Right lobe of liver (tissue), 6 donors: ENCODE measurements around the gene POPDC2. TPM values are rescaled to one million over a fixed set of nuclear protein-coding genes. Genes with fewer than 3 reads are reported as not detected.

Experiments used
- ATAC-seq, 4 donors: fragments of 200-7000 bp; cut with Tn5 transposase; one replicate each; pipeline ENCODE4 v1.9.1; 2020; ENCODE audit warnings: mild to moderate bottlenecking in 4 of 4, moderate library complexity in 4 of 4
- DNase-seq, 3 donors: peaks; one replicate each; pipeline ENCODE4 v3.0.0-alpha.2; 2020
- H3K27ac ChIP-seq, 3 donors: fragments of 200-600 bp; one replicate each; pipeline ENCODE4 v1.8.0; 2022
- H3K27me3 ChIP-seq, 2 donors: fragments of 200-600 bp; one replicate each; pipeline ENCODE4 v1.8.0; 2022
- H3K36me3 ChIP-seq, 4 donors: fragments of 200-600 bp; sonication (generic) in 1 of 4; one replicate each; pipeline versions ENCODE4 v1.5.1 to v1.8.0; 2017 to 2022; ENCODE audit warnings: control low read depth in 1 of 4
- H3K4me1 ChIP-seq, 4 donors: fragments of 200-600 bp; sonication (generic) in 1 of 4; one replicate each; pipeline versions ENCODE4 v1.5.1 to v1.8.0; 2017 to 2022; ENCODE audit warnings: control low read depth in 1 of 4
- H3K4me3 ChIP-seq, 3 donors: fragments of 200-600 bp; one replicate each; pipeline ENCODE4 v1.8.0; 2022
- H3K9me3 ChIP-seq, 4 donors: fragments of 200-600 bp; sonication (generic) in 1 of 4; one replicate each; pipeline versions ENCODE4 v1.5.1 to v1.8.0; 2017 to 2022; ENCODE audit warnings: control low read depth in 1 of 4
- POLR2A ChIP-seq: fragments of 450-650 bp; IDR thresholded peaks from one replicate; pipeline ENCODE4 v1.6.1; 2017; ENCODE audit warnings: antibody characterized with exemption, mild to moderate bottlenecking
- WGBS: methylation state at CpG from one replicate; pipeline ENCODE4 v1.1.6; 2018; ENCODE audit warnings: low coverage, low lambda C conversion rate; ENCODE audit not compliant: insufficient coverage; ENCODE audit errors: missing lambda C conversion rate; 5-methylcytosine and 5-hydroxymethylcytosine counted together
- intact Hi-C, 2 donors: fragments of 100-400 bp; cut with DNase I; formaldehyde crosslinking; loops; one replicate each; pipeline versions ENCODE4 v1.11.2 to v1.14.1; 2022
- total RNA-seq, 6 experiments: library from RNA; depleted of rRNA in 2 of 6; stranded (reverse); fragments of >200 nt in 2 of 6; fragmentation: NEBNext Ultra II Directional in 3 of 6; extraction: Animal tissue kit (Norgen Biotek cat#: 25700) in 3 of 6; gene quantifications; one replicate each; pipeline versions ENCODE4 v1.1.0 to v1.2.4, GENCODE V29; 2016 to 2023
- TF ChIP-seq, protein P1 (sequence below), 4 donors: fragments of 200-600 bp in 3 of 4; fragments of 450-650 bp in 1 of 4; IDR thresholded peaks; one replicate each; pipeline versions ENCODE4 v1.5.1 to v1.8.0; 2016 to 2022; ENCODE audit warnings: antibody characterized with exemption in 4 of 4, mild to moderate bottlenecking in 2 of 4
- donor health status: DM: no; HTN: yes; CAD: no.
- donor health status: DM: no; HTN: no; CAD: no.
- donor health status: DM: no; HTN: no; CAD: no.
- donor health status: DM: no; HTN: yes; CAD: no.
- donor health status: DM: no; HTN: yes; CAD: no.

Gene POPDC2
- total RNA-seq, 6 experiments from 2014 or later, result 0.43 to 0.92 (median 0.68) TPM

DNA sequence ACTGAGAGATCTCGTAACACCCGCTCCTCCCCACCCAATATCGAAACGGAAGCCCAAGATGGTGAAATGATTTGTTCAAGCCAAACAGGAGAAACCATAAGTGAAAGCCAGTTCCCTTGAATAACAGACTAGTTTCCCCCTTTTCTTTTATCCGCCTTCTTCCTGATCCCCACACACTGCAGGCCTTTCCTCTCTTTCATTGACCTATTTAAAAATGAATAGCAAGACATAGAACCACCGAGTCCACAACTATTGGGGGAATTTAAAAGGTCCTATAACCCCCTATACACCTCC, 17.2 kb upstream of the POPDC2 start:
- peaks cover 0 to 23% (median 5%) of the 10 kb centered on the region in 4 donors for H3K36me3 ChIP-seq
- no peak for DNase-seq
- H3K4me1 ChIP-seq, result peaks cover 0 to 10% (median 4%) of the 10 kb centered on the region in 4 donors
- H3K4me3 ChIP-seq, result peak overlapping the region; percentile 76 to 81 (median 81)
- 5% methylated on average over 6 of the region's 6 CpGs for WGBS
- intact Hi-C loops, result no loop called here
- no peak for ATAC-seq
- no peaks in the 10 kb centered on the region for H3K27me3 ChIP-seq
- TF ChIP-seq POLR2A, result no peak
- TF ChIP-seq, protein P1, sequence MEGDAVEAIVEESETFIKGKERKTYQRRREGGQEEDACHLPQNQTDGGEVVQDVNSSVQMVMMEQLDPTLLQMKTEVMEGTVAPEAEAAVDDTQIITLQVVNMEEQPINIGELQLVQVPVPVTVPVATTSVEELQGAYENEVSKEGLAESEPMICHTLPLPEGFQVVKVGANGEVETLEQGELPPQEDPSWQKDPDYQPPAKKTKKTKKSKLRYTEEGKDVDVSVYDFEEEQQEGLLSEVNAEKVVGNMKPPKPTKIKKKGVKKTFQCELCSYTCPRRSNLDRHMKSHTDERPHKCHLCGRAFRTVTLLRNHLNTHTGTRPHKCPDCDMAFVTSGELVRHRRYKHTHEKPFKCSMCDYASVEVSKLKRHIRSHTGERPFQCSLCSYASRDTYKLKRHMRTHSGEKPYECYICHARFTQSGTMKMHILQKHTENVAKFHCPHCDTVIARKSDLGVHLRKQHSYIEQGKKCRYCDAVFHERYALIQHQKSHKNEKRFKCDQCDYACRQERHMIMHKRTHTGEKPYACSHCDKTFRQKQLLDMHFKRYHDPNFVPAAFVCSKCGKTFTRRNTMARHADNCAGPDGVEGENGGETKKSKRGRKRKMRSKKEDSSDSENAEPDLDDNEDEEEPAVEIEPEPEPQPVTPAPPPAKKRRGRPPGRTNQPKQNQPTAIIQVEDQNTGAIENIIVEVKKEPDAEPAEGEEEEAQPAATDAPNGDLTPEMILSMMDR (IDR thresholded peaks at IDR 0.05), result no peak
- no peaks in the 10 kb centered on the region for H3K9me3 ChIP-seq
- peak overlapping the region; percentile 89 to 96 (median 92) for H3K27ac ChIP-seq

GRCh38 chr3:119676771-119677640, 16.6 kb upstream of the POPDC2 start, which contains the start of gene COX17:
COX17 (minus strand) TSS chr3:119677406; CDS start chr3:119677310, 96 bp downstream.
- peaks cover 0 to 10% (median 4%) of the 10 kb centered on the region in 4 donors for H3K4me1 ChIP-seq
- peak within 1 kb of the TSS; percentile 89 to 96 (median 92) for H3K27ac ChIP-seq
- under 1% methylated on average over 36 of the region's 54 CpGs for WGBS
- intact Hi-C loops, result no loop called here
- peak; percentile 87 for TF ChIP-seq POLR2A
- TF ChIP-seq, protein P1 (IDR thresholded peaks at IDR 0.05), result no peak
- H3K27me3 ChIP-seq, result no peaks in the 10 kb centered on the region
- DNase-seq (peak; percentile 95 to 98 (median 97)), ATAC-seq (peak; percentile 97 to 99 (median 98))
- peaks cover 0 to 23% (median 6%) of the 10 kb centered on the region in 4 donors for H3K36me3 ChIP-seq
- H3K9me3 ChIP-seq, result no peaks in the 10 kb centered on the region
- H3K4me3 ChIP-seq, result peak within 1 kb of the TSS; percentile 76 to 81 (median 81)

- intact Hi-C loops, result no loop called here
Measured at GRCh38 chr3:119676020-119676419, 15.6 kb upstream of the POPDC2 start.

GRCh38 chr3:119675188-119675874, 14.9 kb upstream of the POPDC2 start:
- no peaks in the 10 kb centered on the region for H3K9me3 ChIP-seq
- H3K27me3 ChIP-seq, result no peaks in the 10 kb centered on the region
- H3K4me3 ChIP-seq, result peak overlapping the region in 1 of 3 donors; percentile 81
- TF ChIP-seq POLR2A, result no peak
- TF ChIP-seq, protein P1 (IDR thresholded peaks at IDR 0.05), result no peak
- WGBS, result 76% methylated on average over 5 of the region's 5 CpGs
- peaks cover 0 to 10% (median 4%) of the 10 kb centered on the region in 4 donors for H3K4me1 ChIP-seq
- H3K27ac ChIP-seq, result no peak overlapping the region
- H3K36me3 ChIP-seq, result peaks cover 0 to 34% (median 6%) of the 10 kb centered on the region in 4 donors
- DNase-seq (no peak), ATAC-seq (no peak)
- intact Hi-C loops, result no loop called here

More at GRCh38 chr3:119676020-119676419, 15.6 kb upstream of the POPDC2 start:
- ATAC-seq (no peak), DNase-seq (no peak)
- 43% methylated on average over 1 of the region's 1 CpG for WGBS
- TF ChIP-seq, protein P1 (IDR thresholded peaks at IDR 0.05), result no peak
- no peak for TF ChIP-seq POLR2A
- peaks cover 0 to 30% (median 6%) of the 10 kb centered on the region in 4 donors for H3K36me3 ChIP-seq
- H3K27me3 ChIP-seq, result no peaks in the 10 kb centered on the region
- peaks cover 0 to 10% (median 4%) of the 10 kb centered on the region in 4 donors for H3K4me1 ChIP-seq
- H3K4me3 ChIP-seq, result peak overlapping the region; percentile 76 to 81 (median 81)
- peak overlapping the region in 2 of 3 donors; percentile 89 to 96 for H3K27ac ChIP-seq
- no peaks in the 10 kb centered on the region for H3K9me3 ChIP-seq
